ENCODE measurements around the gene BBS9. TPM values are rescaled to one million over a fixed set of nuclear protein-coding genes. Genes with fewer than 3 reads are reported as not detected.

Gene BBS9
- total RNA-seq, 2 experiments from 2014 or later = 16.0 to 20.4 TPM

- Mint-ChIP-seq H3K36me3 (ENCODE audit: low read depth) (peaks cover 52% of the 10 kb centered on the region), H3K4me1 (ENCODE audit: low read depth) (no peaks in the 10 kb centered on the region), H3K27me3 (no peaks in the 10 kb centered on the region), H3K4me3 (no peak overlapping the region), H3K9me3 (peaks cover 10% of the 10 kb centered on the region), H3K27ac (no peak overlapping the region)
- ATAC-seq (ENCODE audit: poor library complexity) (no peak), DNase-seq (no peak)
- Histone ChIP-seq H3K36me3 (ENCODE audit: insufficient read depth, low read length) (no peaks in the 10 kb centered on the region), H3K4me3 (ENCODE audit: low read length) (no peak overlapping the region), H3K4me1 (ENCODE audit: insufficient read depth, low read length) (no peaks in the 10 kb centered on the region), H3K9me3 (ENCODE audit: control insufficient read depth in 1 of 2, insufficient read depth in 1 of 2, low read length in 2 of 2) (no peaks in the 10 kb centered on the region), H3K27me3 (ENCODE audit: control insufficient read depth in 1 of 2, insufficient read depth in 2 of 2, low read length in 2 of 2) (no peaks in the 10 kb centered on the region), H3K27ac (ENCODE audit: low read depth in 1 of 2, low read length in 2 of 2) (no peak overlapping the region)
- intact Hi-C loops (cut with DNase I, micrococcal nuclease) = no loop called here
- CTCF ChIA-PET = no interaction called here
- TF ChIP-seq CTCF (IDR thresholded peaks at IDR 0.05) = no peak
- POLR2A ChIA-PET = no interaction called here
Measured at GRCh38 chr7:33547880-33548279, 418.5 kb downstream of the BBS9 start.

- no peaks in the 10 kb centered on the region for H3K9me3 ChIP-seq (ENCODE audit: control insufficient read depth in 1 of 2, insufficient read depth in 1 of 2, low read length in 2 of 2)
- POLR2A ChIA-PET = no interaction called here
- Mint-ChIP-seq H3K4me3 (no peak overlapping the region), H3K27me3 (no peaks in the 10 kb centered on the region), H3K4me1 (ENCODE audit: low read depth) (no peaks in the 10 kb centered on the region), H3K27ac (no peak overlapping the region), H3K36me3 (ENCODE audit: low read depth) (peaks cover 28% of the 10 kb centered on the region), H3K9me3 (no peaks in the 10 kb centered on the region)
- no peaks in the 10 kb centered on the region for H3K4me1 ChIP-seq (ENCODE audit: insufficient read depth, low read length)
- no peak overlapping the region for H3K27ac ChIP-seq (ENCODE audit: low read depth in 1 of 2, low read length in 2 of 2)
- CTCF ChIA-PET = no interaction called here
- intact Hi-C loops (cut with DNase I, micrococcal nuclease) = no loop called here
- no peak for ATAC-seq (ENCODE audit: poor library complexity)
- no peaks in the 10 kb centered on the region for H3K27me3 ChIP-seq (ENCODE audit: control insufficient read depth in 1 of 2, insufficient read depth in 2 of 2, low read length in 2 of 2)
- DNase-seq = no peak
- H3K4me3 ChIP-seq (ENCODE audit: low read length) = no peak overlapping the region
- no peak for TF ChIP-seq CTCF (IDR thresholded peaks at IDR 0.05)
- H3K36me3 ChIP-seq (ENCODE audit: insufficient read depth, low read length) = no peaks in the 10 kb centered on the region
Measured at GRCh38 chr7:33550363-33550762, 421.0 kb downstream of the BBS9 start.

GRCh38 chr7:33550979-33551378 lies 421.6 kb downstream of the BBS9 start:
- Mint-ChIP-seq H3K4me1 (ENCODE audit: low read depth) (no peaks in the 10 kb centered on the region), H3K9me3 (no peaks in the 10 kb centered on the region), H3K27me3 (no peaks in the 10 kb centered on the region), H3K4me3 (no peak overlapping the region), H3K27ac (no peak overlapping the region), H3K36me3 (ENCODE audit: low read depth) (peaks cover 24% of the 10 kb centered on the region)
- Histone ChIP-seq H3K36me3 (ENCODE audit: insufficient read depth, low read length) (no peaks in the 10 kb centered on the region), H3K4me3 (ENCODE audit: low read length) (no peak overlapping the region), H3K27me3 (ENCODE audit: control insufficient read depth in 1 of 2, insufficient read depth in 2 of 2, low read length in 2 of 2) (no peaks in the 10 kb centered on the region), H3K27ac (ENCODE audit: low read depth in 1 of 2, low read length in 2 of 2) (no peak overlapping the region), H3K9me3 (ENCODE audit: control insufficient read depth in 1 of 2, insufficient read depth in 1 of 2, low read length in 2 of 2) (no peaks in the 10 kb centered on the region), H3K4me1 (ENCODE audit: insufficient read depth, low read length) (no peaks in the 10 kb centered on the region)
- POLR2A ChIA-PET = no interaction called here
- intact Hi-C loops (cut with DNase I, micrococcal nuclease) = no loop called here
- TF ChIP-seq CTCF (IDR thresholded peaks at IDR 0.05) = no peak
- ATAC-seq (ENCODE audit: poor library complexity) = no peak
- DNase-seq = no peak
- CTCF ChIA-PET = no interaction called here
